Upper lobe of right lung (tissue), 1 donor: ENCODE data around the gene CDH13. TPM values are rescaled to one million over a fixed set of nuclear protein-coding genes. Genes with fewer than 3 reads are reported as not detected.

ENCODE experiments used
- ATAC-seq: fragments of 200-7000 bp; cut with Tn5 transposase; one replicate; pipeline ENCODE4 v1.9.1; 2020; ENCODE audit warnings: mild to moderate bottlenecking, moderate library complexity
- DNase-seq: peaks from one replicate; pipeline ENCODE4 v3.0.0-alpha.2; 2020
- H3K27ac ChIP-seq: fragments of 200-600 bp; one replicate; pipeline ENCODE4 v1.8.0; 2022
- H3K27me3 ChIP-seq: fragments of 200-600 bp; one replicate; pipeline ENCODE4 v1.8.0; 2022; ENCODE audit warnings: mild to moderate bottlenecking
- H3K36me3 ChIP-seq: fragments of 200-600 bp; one replicate; pipeline ENCODE4 v1.8.0; 2022
- H3K4me1 ChIP-seq: fragments of 200-600 bp; one replicate; pipeline ENCODE4 v1.8.0; 2022
- H3K4me3 ChIP-seq: fragments of 200-600 bp; one replicate; pipeline ENCODE4 v1.8.0; 2022; ENCODE audit warnings: mild to moderate bottlenecking
- H3K9me3 ChIP-seq: fragments of 200-600 bp; one replicate; pipeline ENCODE4 v1.8.0; 2022
- CTCF ChIP-seq: fragments of 200-600 bp; IDR thresholded peaks from one replicate; pipeline ENCODE4 v1.8.0; 2022; ENCODE audit warnings: antibody characterized with exemption
- intact Hi-C: fragments of 100-400 bp; cut with DNase I; formaldehyde crosslinking; loops from one replicate; pipeline ENCODE4 v1.11.0; 2022
- total RNA-seq: library from RNA; stranded (reverse); fragmentation: NEBNext Ultra II Directional; extraction: Animal tissue kit (Norgen Biotek cat#: 25700); gene quantifications from one replicate; pipeline ENCODE4 v1.2.1, GENCODE V29; 2021
- donor health status: DM: no; HTN: yes; CAD: no; lungs with severe emphysema.

CDH13 gene
- total RNA-seq, 1 donor from 2014 or later, result 27.2 TPM

- no peak for TF ChIP-seq CTCF
- H3K9me3 ChIP-seq, result no peaks in the 10 kb centered on the region
- ATAC-seq, result no peak
- no peak overlapping the region for H3K4me3 ChIP-seq
- intact Hi-C loops, result no loop called here
- H3K27ac ChIP-seq, result no peak overlapping the region
- no peaks in the 10 kb centered on the region for H3K27me3 ChIP-seq
- no peak for DNase-seq
- H3K4me1 ChIP-seq, result no peaks in the 10 kb centered on the region
- no peaks in the 10 kb centered on the region for H3K36me3 ChIP-seq
Observed at GRCh38 chr16:83586036-83586435, 959.3 kb downstream of the CDH13 start.

GRCh38 chr16:83586461-83587200 is 959.9 kb downstream of the CDH13 start:
- intact Hi-C loops, result no loop called here
- TF ChIP-seq CTCF, result no peak
- H3K4me3 ChIP-seq, result no peak overlapping the region
- no peak overlapping the region for H3K27ac ChIP-seq
- no peaks in the 10 kb centered on the region for H3K4me1 ChIP-seq
- DNase-seq (no peak), ATAC-seq (no peak)
- no peaks in the 10 kb centered on the region for H3K9me3 ChIP-seq
- H3K36me3 ChIP-seq, result no peaks in the 10 kb centered on the region
- no peaks in the 10 kb centered on the region for H3K27me3 ChIP-seq

- no peak for TF ChIP-seq CTCF
- Histone ChIP-seq H3K4me3 (no peak overlapping the region), H3K4me1 (no peaks in the 10 kb centered on the region), H3K9me3 (no peaks in the 10 kb centered on the region), H3K27ac (no peak overlapping the region), H3K27me3 (no peaks in the 10 kb centered on the region), H3K36me3 (no peaks in the 10 kb centered on the region)
- ATAC-seq (no peak), DNase-seq (no peak)
- intact Hi-C loops, result no loop called here
Observed at GRCh38 chr16:83587201-83587600, 960.4 kb downstream of the CDH13 start.

- Histone ChIP-seq H3K36me3 (no peaks in the 10 kb centered on the region), H3K9me3 (no peaks in the 10 kb centered on the region), H3K27me3 (no peaks in the 10 kb centered on the region), H3K27ac (no peak overlapping the region), H3K4me1 (no peaks in the 10 kb centered on the region), H3K4me3 (no peak overlapping the region)
- ATAC-seq, result no peak
- TF ChIP-seq CTCF, result no peak
- no peak for DNase-seq
- intact Hi-C loops, result no loop called here
Observed at GRCh38 chr16:83588070-83588469, 961.3 kb downstream of the CDH13 start.

- intact Hi-C loops, result no loop called here
- DNase-seq, result no peak
- Histone ChIP-seq H3K4me1 (no peaks in the 10 kb centered on the region), H3K27ac (no peak overlapping the region), H3K36me3 (no peaks in the 10 kb centered on the region), H3K9me3 (no peaks in the 10 kb centered on the region), H3K4me3 (no peak overlapping the region), H3K27me3 (no peaks in the 10 kb centered on the region)
- TF ChIP-seq CTCF, result no peak
- ATAC-seq, result no peak
Observed at GRCh38 chr16:83589576-83589975, 962.8 kb downstream of the CDH13 start.

GRCh38 chr16:83592778-83593177 is 966.0 kb downstream of the CDH13 start:
- no peak overlapping the region for H3K27ac ChIP-seq
- H3K27me3 ChIP-seq, result no peaks in the 10 kb centered on the region
- no peaks in the 10 kb centered on the region for H3K36me3 ChIP-seq
- DNase-seq, result no peak
- no peaks in the 10 kb centered on the region for H3K9me3 ChIP-seq
- H3K4me3 ChIP-seq, result no peak overlapping the region
- intact Hi-C loops, result no loop called here
- TF ChIP-seq CTCF, result no peak
- ATAC-seq, result no peak
- H3K4me1 ChIP-seq, result no peaks in the 10 kb centered on the region
